ENCODE data around the gene CFAP46.

DNA sequence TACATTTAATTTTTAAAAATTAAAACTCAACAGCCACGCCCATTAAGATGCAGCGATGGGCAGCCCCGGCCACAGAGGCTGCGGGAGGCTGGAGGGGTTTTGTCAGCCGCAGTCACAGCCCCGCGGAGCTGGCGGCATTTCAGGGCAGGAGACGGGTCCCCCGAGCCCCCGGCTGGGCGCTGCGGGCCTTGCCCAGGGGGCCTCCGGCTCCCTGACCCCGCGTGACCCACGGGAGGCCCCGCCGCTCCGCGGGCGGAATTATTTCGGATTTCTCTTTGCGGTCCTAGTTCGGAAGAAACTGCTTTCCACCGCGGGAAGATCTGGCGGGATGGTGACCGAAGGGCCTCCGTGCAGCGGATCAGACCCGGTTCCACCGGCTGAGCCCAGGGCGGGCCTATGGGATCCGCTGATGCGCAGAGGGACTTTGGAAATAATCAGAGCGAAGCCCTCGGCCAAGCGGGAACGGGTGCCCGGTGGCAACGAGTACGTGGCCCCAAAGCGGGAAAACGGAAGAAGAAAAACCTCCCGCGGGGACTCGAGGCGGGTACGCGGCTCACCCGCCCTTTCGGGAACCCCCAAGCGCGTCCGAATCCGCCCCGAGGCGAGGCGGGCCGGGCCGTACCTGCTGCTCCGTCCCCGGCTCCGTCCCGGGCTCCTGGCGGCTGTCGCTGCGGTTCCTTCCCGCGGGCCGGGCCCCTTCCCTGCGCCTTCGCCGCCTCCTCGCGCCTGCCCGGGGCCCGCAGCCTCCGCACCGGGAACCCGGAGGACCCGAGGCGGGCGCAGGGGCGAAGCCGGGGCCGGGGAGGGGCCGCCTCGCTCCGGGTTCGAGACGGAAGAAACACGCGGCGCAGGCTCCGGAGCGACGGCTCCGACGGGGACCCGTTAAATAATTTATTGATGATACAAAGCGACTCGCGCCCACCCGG is 158.2 kb downstream of the CFAP46 start:
- TF ChIP-seq, protein P1, sequence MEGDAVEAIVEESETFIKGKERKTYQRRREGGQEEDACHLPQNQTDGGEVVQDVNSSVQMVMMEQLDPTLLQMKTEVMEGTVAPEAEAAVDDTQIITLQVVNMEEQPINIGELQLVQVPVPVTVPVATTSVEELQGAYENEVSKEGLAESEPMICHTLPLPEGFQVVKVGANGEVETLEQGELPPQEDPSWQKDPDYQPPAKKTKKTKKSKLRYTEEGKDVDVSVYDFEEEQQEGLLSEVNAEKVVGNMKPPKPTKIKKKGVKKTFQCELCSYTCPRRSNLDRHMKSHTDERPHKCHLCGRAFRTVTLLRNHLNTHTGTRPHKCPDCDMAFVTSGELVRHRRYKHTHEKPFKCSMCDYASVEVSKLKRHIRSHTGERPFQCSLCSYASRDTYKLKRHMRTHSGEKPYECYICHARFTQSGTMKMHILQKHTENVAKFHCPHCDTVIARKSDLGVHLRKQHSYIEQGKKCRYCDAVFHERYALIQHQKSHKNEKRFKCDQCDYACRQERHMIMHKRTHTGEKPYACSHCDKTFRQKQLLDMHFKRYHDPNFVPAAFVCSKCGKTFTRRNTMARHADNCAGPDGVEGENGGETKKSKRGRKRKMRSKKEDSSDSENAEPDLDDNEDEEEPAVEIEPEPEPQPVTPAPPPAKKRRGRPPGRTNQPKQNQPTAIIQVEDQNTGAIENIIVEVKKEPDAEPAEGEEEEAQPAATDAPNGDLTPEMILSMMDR (IDR thresholded peaks at IDR 0.05; ENCODE audit: insufficient read depth, low read depth, low read length), result no peak
- peak; percentile 59 for TF ChIP-seq EZH2 (IDR thresholded peaks at IDR 0.05; ENCODE audit: insufficient read depth, low read length)

All from astrocyte (in vitro differentiated cells and primary cell).